ENCODE results near the gene GATA1.

The GATA1 gene

DNA sequence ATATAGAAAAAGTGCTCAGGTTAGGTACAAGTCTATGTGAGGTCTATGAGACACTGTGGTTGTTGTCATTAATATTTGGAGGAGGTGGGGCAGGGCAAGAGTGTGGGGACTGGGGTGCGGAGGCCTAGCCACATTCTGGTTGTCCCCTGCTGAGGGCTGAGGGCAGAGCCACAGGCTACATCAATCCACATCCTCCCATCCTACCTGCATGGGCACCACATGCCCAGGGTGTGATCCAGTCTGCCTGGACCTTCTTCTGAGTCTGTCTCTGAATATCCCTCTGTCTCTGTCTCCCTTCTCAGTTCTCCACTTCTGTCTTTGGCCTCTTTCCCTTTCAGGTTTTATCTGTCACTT, 1.2 kb upstream of the GATA1 start:
- H3K9me3 ChIP-seq (ENCODE audit: control insufficient read depth, low read length): no peaks in the 10 kb centered on the region
- no peak overlapping the region for H3K9ac ChIP-seq (ENCODE audit: low read length)
- H3K36me3 ChIP-seq (ENCODE audit: control insufficient read depth, insufficient read depth, low read length, severe bottlenecking): no peaks in the 10 kb centered on the region
- DNase-seq (ENCODE audit: low read depth): no peak
- no peaks in the 10 kb centered on the region for H3K4me1 ChIP-seq (ENCODE audit: control insufficient read depth, insufficient read depth, low read length)
- peaks cover 39% of the 10 kb centered on the region for H3K27me3 ChIP-seq (replicated peaks; ENCODE audit: control insufficient read depth, insufficient read depth, low read length)
- no peak overlapping the region for H3K4me3 ChIP-seq (ENCODE audit: low read length)

DNA sequence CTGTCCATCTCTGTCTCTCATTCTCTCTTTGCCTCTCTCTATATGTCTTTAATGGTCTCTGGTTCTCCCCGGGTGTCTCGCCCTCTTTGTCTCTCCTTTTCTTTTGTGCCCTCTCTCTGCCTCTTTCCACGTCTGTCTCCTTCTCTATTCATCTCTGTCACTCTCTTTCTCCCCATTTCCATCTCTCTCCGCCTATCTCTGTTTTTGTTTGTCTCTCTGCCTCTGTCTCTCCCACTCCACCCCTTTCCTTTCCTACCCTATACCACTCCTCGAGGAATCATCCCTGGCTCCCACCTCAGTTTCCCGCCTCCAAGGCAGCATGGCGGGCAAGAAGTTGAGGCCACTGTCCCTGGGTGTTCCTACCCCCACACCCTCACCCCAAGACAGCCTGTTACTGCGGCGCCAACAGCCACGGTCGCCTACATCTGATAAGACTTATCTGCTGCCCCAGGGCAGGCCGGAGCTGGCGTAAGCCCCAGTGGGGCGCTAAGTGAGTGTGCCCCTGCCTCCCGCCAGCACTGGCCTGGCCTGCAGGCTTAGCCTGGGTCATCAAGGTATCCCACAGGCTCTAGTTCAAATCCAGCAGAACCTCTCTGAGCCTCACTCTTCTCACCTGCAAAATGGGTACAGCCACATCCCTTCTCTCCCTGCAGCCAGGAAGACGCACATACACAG, 713 bp upstream of the GATA1 start:
- Histone ChIP-seq H3K27me3 (replicated peaks; ENCODE audit: control insufficient read depth, insufficient read depth, low read length) (peaks cover 39% of the 10 kb centered on the region), H3K9ac (ENCODE audit: low read length) (no peak overlapping the region), H3K4me1 (ENCODE audit: control insufficient read depth, insufficient read depth, low read length) (no peaks in the 10 kb centered on the region), H3K36me3 (ENCODE audit: control insufficient read depth, insufficient read depth, low read length, severe bottlenecking) (no peaks in the 10 kb centered on the region), H3K4me3 (ENCODE audit: low read length) (no peak overlapping the region), H3K9me3 (ENCODE audit: control insufficient read depth, low read length) (no peaks in the 10 kb centered on the region)
- DNase-seq (ENCODE audit: low read depth): no peak

DNA sequence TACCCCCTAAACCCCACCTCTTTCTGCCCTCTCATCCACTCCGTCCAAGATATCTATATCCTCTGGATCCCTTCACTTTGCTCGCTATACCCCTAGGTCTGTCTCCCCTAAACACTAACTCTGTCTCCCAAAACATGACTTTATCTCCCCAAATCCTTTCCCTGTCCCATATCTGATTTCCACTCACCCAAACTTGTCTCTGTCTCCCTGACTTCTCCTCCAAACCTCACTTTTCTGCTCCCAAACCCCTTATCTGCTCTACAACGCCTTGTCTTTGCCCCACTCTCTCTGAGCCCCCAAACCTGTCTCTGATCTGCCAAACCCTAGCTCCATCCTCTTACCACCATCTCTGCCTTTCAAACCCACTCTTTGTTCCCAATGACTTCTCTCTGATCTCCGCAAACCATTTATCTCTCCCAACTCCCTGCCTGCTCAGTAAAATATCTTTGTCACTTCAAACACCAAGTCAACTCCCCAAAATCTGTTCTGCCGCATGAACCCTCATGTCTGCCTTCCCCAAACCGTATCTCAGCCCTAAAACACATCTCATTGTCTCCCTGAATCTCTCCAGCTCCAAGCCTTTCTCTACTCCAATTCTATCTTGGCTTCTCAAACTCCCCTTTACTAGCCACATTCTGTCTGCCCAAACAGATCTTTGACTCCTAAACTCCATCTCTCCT, 575 bp downstream of the GATA1 start:
- no peaks in the 10 kb centered on the region for H3K36me3 ChIP-seq (ENCODE audit: control insufficient read depth, insufficient read depth, low read length, severe bottlenecking)
- no peak for DNase-seq (ENCODE audit: low read depth)
- no peaks in the 10 kb centered on the region for H3K9me3 ChIP-seq (ENCODE audit: control insufficient read depth, low read length)

DNA sequence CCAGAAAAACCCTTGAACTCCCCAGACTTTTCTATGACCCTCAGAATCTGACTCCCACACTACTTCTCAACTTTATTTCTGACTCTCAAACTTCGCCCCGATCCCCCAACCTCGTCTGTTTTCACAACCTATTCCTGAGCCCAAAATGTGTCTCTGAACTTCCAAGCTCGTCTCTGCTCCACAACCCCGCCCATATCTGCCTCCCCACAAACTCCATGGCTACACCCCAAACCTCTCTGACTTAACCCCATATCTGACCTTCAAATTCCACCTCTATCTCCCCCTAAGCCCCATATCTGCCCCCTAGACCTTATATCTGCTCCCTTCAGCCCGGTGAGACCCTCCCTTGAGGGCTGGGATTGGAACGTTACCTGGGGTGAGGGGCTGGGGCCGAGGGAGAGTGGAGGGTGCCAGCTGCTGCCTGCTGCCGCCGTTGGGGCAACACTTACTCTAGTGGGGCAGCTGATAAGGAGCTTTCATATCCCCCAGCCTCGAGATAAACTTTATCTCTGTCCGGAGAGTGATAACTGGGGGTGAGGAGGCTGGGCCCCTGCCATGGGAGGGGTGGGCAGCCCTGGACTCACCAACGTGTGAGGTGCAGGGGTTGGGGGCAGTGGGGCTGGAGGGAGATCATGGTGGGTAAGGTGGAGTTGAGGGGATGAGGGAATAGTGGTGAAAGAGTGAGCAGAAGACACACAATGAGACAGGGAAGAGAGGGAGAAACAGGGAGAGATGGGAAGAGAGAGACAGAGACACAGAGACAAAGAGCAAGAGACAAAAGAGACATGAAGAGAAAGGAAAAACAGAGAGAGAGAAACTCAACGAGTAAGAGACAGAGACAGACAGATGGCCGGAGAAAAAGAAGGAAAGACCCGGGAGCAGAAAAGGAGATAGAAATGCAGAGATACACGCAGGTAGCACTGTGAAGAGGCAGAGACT, 1.4 kb downstream of the GATA1 start:
- Histone ChIP-seq H3K4me1 (ENCODE audit: control insufficient read depth, insufficient read depth, low read length) (no peaks in the 10 kb centered on the region), H3K9me3 (ENCODE audit: control insufficient read depth, low read length) (no peaks in the 10 kb centered on the region), H3K36me3 (ENCODE audit: control insufficient read depth, insufficient read depth, low read length, severe bottlenecking) (no peaks in the 10 kb centered on the region), H3K9ac (ENCODE audit: low read length) (no peak overlapping the region), H3K4me3 (ENCODE audit: low read length) (no peak overlapping the region), H3K27me3 (replicated peaks; ENCODE audit: control insufficient read depth, insufficient read depth, low read length) (peaks cover 42% of the 10 kb centered on the region)
- no peak for DNase-seq (ENCODE audit: low read depth)

More for the DNA sequence above, 575 bp downstream of the GATA1 start:
- H3K4me3 ChIP-seq (ENCODE audit: low read length): no peak overlapping the region
- H3K9ac ChIP-seq (ENCODE audit: low read length): no peak overlapping the region
- peaks cover 41% of the 10 kb centered on the region for H3K27me3 ChIP-seq (replicated peaks; ENCODE audit: control insufficient read depth, insufficient read depth, low read length)
- no peaks in the 10 kb centered on the region for H3K4me1 ChIP-seq (ENCODE audit: control insufficient read depth, insufficient read depth, low read length)

DNA sequence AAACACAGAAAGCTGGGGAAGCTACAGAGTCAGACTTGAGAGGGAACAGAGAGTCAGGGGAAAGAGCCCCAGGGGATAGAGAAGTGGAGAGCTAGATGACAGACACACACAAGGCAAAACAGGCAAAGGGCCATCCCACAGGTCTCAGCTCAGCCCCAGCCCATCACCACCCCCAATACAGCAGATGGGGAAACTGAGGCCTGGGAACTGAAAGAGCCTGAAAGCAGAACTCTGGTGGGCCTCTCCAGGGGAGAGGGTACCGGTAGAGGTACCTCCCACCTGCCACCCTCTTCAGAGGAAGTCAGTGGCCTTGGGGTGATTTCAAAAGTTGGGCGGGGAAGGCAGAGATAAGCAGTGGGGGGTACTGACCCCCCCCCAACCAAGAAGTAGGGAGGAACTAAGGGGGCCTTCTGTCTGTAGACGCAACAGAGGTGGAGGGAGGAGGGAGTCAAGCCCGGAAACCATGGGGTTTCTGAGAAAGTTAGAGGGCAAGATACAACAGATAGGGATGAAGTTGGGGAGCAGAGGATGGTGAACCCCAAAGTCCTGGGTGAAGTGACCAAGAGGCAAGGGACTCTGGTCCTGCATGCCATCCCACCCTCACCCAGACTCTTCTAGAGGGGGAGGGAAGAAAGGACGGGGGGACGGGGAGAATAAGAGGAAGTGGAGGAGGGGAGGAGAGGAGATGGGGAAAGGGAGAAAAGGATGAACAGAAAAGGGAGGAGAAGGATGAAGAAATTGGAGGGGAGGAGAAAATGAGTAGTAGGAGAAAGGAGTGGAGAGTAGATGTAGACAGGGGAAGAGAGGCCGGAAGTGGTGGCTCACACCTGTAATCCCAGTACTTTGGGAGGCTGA, 3.2 kb downstream of the GATA1 start:
- Histone ChIP-seq H3K36me3 (ENCODE audit: control insufficient read depth, insufficient read depth, low read length, severe bottlenecking) (no peaks in the 10 kb centered on the region), H3K9me3 (ENCODE audit: control insufficient read depth, low read length) (no peaks in the 10 kb centered on the region), H3K9ac (ENCODE audit: low read length) (no peak overlapping the region), H3K4me3 (ENCODE audit: low read length) (no peak overlapping the region), H3K4me1 (ENCODE audit: control insufficient read depth, insufficient read depth, low read length) (no peaks in the 10 kb centered on the region), H3K27me3 (replicated peaks; ENCODE audit: control insufficient read depth, insufficient read depth, low read length) (peaks cover 47% of the 10 kb centered on the region)
- DNase-seq (ENCODE audit: low read depth): no peak

DNA sequence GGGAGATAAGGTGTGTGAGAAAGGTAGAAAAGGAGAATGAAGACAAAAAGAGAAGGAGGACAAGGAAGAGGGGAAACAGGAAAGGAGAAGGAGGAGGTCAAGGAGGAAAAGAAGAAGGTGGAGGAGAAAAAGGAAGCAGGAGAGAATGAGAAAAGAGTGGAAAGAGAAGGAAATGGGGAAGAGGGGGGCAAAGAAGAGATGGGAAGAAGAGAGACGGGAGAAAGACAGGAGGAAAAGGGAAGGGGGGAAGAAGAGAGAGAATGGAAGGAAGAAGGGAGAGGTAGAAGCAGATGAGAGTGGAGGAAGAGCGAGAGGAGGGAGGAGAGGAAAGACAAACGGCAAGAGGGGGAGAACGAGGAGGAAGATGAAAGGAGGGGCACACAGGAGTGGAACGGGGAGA, 4.1 kb downstream of the GATA1 start:
- no peaks in the 10 kb centered on the region for H3K36me3 ChIP-seq (ENCODE audit: control insufficient read depth, insufficient read depth, low read length, severe bottlenecking)
- no peaks in the 10 kb centered on the region for H3K9me3 ChIP-seq (ENCODE audit: control insufficient read depth, low read length)
- H3K4me1 ChIP-seq (ENCODE audit: control insufficient read depth, insufficient read depth, low read length): peaks cover 7% of the 10 kb centered on the region
- no peak overlapping the region for H3K4me3 ChIP-seq (ENCODE audit: low read length)
- H3K9ac ChIP-seq (ENCODE audit: low read length): no peak overlapping the region
- DNase-seq (ENCODE audit: low read depth): no peak
- H3K27me3 ChIP-seq (replicated peaks; ENCODE audit: control insufficient read depth, insufficient read depth, low read length): peaks cover 47% of the 10 kb centered on the region

DNA sequence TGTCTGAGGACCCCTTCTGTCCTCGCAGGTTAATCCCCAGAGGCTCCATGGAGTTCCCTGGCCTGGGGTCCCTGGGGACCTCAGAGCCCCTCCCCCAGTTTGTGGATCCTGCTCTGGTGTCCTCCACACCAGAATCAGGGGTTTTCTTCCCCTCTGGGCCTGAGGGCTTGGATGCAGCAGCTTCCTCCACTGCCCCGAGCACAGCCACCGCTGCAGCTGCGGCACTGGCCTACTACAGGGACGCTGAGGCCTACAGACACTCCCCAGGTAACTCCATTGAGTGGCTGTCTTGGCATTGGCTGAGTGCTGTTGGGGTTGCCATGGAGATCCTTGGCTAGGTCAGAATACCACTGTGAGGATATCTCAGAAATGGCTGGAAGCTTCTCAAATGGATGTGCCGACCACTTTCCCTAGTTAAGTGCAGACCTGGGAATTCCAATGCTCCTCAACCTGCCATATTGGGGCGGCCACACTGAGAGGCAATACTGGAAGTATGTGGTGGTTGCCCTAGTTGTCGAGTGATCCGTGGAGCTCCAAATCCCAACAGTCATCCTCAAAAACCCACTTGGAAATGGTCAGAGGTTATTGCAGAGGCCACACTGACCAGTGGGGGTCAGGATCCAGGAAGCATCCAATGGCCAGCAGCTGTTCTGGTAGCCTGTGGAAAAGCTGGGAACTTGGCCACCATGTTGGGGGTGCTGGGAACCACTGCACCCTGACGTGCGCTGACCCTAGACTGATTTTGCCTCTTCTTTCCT, 4.9 kb downstream of the GATA1 start:
- H3K9me3 ChIP-seq (ENCODE audit: control insufficient read depth, low read length): no peaks in the 10 kb centered on the region
- peaks cover 52% of the 10 kb centered on the region for H3K27me3 ChIP-seq (replicated peaks; ENCODE audit: control insufficient read depth, insufficient read depth, low read length)
- H3K4me3 ChIP-seq (ENCODE audit: low read length): no peak overlapping the region
- no peak for DNase-seq (ENCODE audit: low read depth)
- H3K9ac ChIP-seq (ENCODE audit: low read length): no peak overlapping the region
- peaks cover 8% of the 10 kb centered on the region for H3K4me1 ChIP-seq (ENCODE audit: control insufficient read depth, insufficient read depth, low read length)
- no peaks in the 10 kb centered on the region for H3K36me3 ChIP-seq (ENCODE audit: control insufficient read depth, insufficient read depth, low read length, severe bottlenecking)

DNA sequence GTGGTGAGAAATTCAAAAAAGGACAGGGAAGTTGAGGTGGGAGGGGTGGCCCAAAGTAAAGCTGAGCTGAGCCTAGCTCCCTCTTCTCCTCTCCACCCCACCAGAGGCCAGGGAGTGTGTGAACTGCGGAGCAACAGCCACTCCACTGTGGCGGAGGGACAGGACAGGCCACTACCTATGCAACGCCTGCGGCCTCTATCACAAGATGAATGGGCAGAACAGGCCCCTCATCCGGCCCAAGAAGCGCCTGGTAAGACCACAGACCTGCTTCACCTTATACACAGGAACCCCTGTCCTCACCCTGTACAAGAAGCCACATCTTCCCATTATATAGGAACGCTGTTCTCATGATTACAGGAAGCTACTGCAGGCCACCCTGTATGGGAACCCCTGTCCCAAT, 5.8 kb downstream of the GATA1 start:
- Histone ChIP-seq H3K4me1 (ENCODE audit: control insufficient read depth, insufficient read depth, low read length) (peaks cover 8% of the 10 kb centered on the region), H3K36me3 (ENCODE audit: control insufficient read depth, insufficient read depth, low read length, severe bottlenecking) (no peaks in the 10 kb centered on the region), H3K27me3 (replicated peaks; ENCODE audit: control insufficient read depth, insufficient read depth, low read length) (peaks cover 52% of the 10 kb centered on the region), H3K9ac (ENCODE audit: low read length) (no peak overlapping the region), H3K4me3 (ENCODE audit: low read length) (no peak overlapping the region), H3K9me3 (ENCODE audit: control insufficient read depth, low read length) (no peaks in the 10 kb centered on the region)
- DNase-seq (ENCODE audit: low read depth): no peak

DNA sequence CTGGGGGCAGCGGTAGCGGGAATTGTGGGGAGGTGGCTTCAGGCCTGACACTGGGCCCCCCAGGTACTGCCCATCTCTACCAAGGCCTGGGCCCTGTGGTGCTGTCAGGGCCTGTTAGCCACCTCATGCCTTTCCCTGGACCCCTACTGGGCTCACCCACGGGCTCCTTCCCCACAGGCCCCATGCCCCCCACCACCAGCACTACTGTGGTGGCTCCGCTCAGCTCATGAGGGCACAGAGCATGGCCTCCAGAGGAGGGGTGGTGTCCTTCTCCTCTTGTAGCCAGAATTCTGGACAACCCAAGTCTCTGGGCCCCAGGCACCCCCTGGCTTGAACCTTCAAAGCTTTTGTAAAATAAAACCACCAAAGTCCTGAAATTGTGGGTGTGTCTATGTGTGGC, 7.5 kb downstream of the GATA1 start:
- Histone ChIP-seq H3K36me3 (ENCODE audit: control insufficient read depth, insufficient read depth, low read length, severe bottlenecking) (no peaks in the 10 kb centered on the region), H3K9me3 (ENCODE audit: control insufficient read depth, low read length) (no peaks in the 10 kb centered on the region), H3K9ac (ENCODE audit: low read length) (no peak overlapping the region), H3K4me3 (ENCODE audit: low read length) (no peak overlapping the region), H3K27me3 (replicated peaks; ENCODE audit: control insufficient read depth, insufficient read depth, low read length) (peaks cover 44% of the 10 kb centered on the region), H3K4me1 (ENCODE audit: control insufficient read depth, insufficient read depth, low read length) (peaks cover 8% of the 10 kb centered on the region)
- DNase-seq (ENCODE audit: low read depth): no peak

DNA sequence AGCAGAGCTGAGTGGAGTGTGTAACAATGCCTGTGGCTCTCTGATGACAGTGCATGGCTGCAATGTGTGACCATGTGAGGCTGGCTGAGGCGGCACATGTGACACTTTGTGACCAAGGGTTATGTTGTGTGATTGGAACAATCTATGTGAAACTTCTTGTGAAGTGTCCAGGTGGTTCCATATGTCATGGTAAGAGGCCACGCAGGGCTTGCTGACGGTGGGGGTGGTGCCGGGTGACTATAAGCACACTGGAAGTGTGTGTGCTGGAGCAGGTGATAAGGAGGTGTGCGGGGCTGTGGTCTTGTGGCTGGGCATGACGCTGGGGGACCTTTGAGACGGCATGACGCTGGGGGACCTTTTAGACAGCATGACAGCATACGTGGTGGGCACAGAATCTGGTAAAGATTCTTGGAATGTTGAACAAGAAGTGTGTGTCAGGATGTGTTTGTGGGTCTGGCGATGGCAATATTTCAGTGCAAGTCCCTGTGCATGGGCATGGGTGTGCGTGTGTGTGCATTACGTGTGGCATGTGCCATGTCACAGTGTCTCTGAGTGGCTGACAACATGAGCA, 8.0 kb downstream of the GATA1 start:
- DNase-seq (ENCODE audit: low read depth): no peak
- Histone ChIP-seq H3K36me3 (ENCODE audit: control insufficient read depth, insufficient read depth, low read length, severe bottlenecking) (no peaks in the 10 kb centered on the region), H3K27me3 (replicated peaks; ENCODE audit: control insufficient read depth, insufficient read depth, low read length) (peaks cover 44% of the 10 kb centered on the region), H3K4me1 (ENCODE audit: control insufficient read depth, insufficient read depth, low read length) (peaks cover 8% of the 10 kb centered on the region), H3K9me3 (ENCODE audit: control insufficient read depth, low read length) (no peaks in the 10 kb centered on the region), H3K9ac (ENCODE audit: low read length) (no peak overlapping the region), H3K4me3 (ENCODE audit: low read length) (no peak overlapping the region)
